Measurements from ENCODE around the gene PAK4.
"Not testable (repeated sequence)": the region's sequence is repeated elsewhere in the genome, so short reads cannot be mapped to it uniquely, and the experiment has no call there.

PAK4 gene

GRCh38 chr19:39100500-39101166, 25.0 kb upstream of the PAK4 start:
- no peak for DNase-seq

- DNase-seq = no peak
These were observed 22.4 kb upstream of the PAK4 start for GRCh38 chr19:39103151-39103550.

GRCh38 chr19:39104186-39104596, 21.4 kb upstream of the PAK4 start:
- no peak for DNase-seq

- DNase-seq = no peak
These were observed 19.4 kb upstream of the PAK4 start for GRCh38 chr19:39106194-39106593.

GRCh38 chr19:39109641-39110040, 15.9 kb upstream of the PAK4 start:
- no peak for DNase-seq

- peak; percentile 79 for DNase-seq
These were observed 15.2 kb upstream of the PAK4 start for GRCh38 chr19:39110263-39110967.

- no peak for DNase-seq
These were observed 13.9 kb upstream of the PAK4 start for GRCh38 chr19:39111593-39112199.

- no peak for DNase-seq
These were observed 13.2 kb upstream of the PAK4 start for GRCh38 chr19:39112338-39112890.

GRCh38 chr19:39113199-39113598, 12.4 kb upstream of the PAK4 start:
- no peak for DNase-seq

- no peak for DNase-seq
These were observed 10.3 kb upstream of the PAK4 start for GRCh38 chr19:39115105-39115847.

- not testable (repeated sequence) for DNase-seq
These were observed 8.6 kb upstream of the PAK4 start for GRCh38 chr19:39117023-39117422.

GRCh38 chr19:39119830-39120229, 5.8 kb upstream of the PAK4 start:
- DNase-seq = no peak

- DNase-seq = no peak
These were observed 2.5 kb upstream of the PAK4 start for GRCh38 chr19:39122934-39123731.

GRCh38 chr19:39124136-39124764, 1.3 kb upstream of the PAK4 start:
- DNase-seq = no peak

- DNase-seq = no peak
These were observed 410 bp upstream of the PAK4 start for GRCh38 chr19:39125199-39125553.

GRCh38 chr19:39126312-39127187, 964 bp downstream of the PAK4 start:
- DNase-seq = no peak

- DNase-seq = no peak
These were observed 2.4 kb downstream of the PAK4 start for GRCh38 chr19:39127812-39128515.

- DNase-seq = no peak
These were observed 3.0 kb downstream of the PAK4 start for GRCh38 chr19:39128516-39129079.

GRCh38 chr19:39129116-39129515, 3.5 kb downstream of the PAK4 start:
- no peak for DNase-seq

All from activated CD8-positive, alpha-beta memory T cell treated with anti-CD3 and anti-CD28 coated beads, Interleukin-2, amount 50 U/mL, for 4 hours (primary cell).